OCI-LY3 (cell line): Measurements from ENCODE around the gene NVL.

Source experiments
- CTCF ChIP-seq: fragments of 200-600, 300-600 bp; sonication (generic); IDR thresholded peaks from 2 replicates; pipeline ENCODE4 v1.5.1; 2014; ENCODE audit warnings: antibody characterized with exemption, low read length, low read depth
- EZH2phosphoT487 ChIP-seq: fragments of 200-600 bp; shearing (Covaris generic); IDR thresholded peaks from 2 replicates; pipeline ENCODE4 v1.6.1; 2018; ENCODE audit warnings: antibody characterized with exemption, mixed run types, low read depth

DNA sequence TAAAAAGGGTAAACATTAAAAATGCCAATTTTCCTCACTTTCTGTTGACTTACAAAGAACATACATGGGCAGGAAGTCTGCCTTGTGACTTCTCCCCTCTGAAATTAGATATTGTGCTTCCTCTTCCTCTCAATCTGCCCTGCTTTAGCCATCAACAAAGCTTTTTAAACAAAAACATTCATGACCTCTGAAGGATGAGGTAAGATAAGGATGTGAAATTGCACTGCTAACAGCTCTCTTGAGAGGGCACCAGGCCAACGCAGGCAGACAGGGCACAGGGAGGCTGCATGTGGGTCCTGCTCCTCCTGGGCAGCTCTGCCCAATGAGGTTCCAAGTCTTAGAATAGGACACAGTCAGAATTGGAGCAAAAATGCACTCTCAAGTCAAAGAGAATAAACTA lies 84.8 kb downstream of the NVL start:
- TF ChIP-seq CTCF (no peak), EZH2phosphoT487 (no peak)
